HG02884 (cell line): Measurements from ENCODE around the gene TBCCD1.
"Not testable (repeated sequence)": the region's sequence is repeated elsewhere in the genome, so short reads cannot be mapped to it uniquely, and the experiment has no call there.

Experiments used
- ATAC-seq: cut with Tn5 transposase; IDR thresholded peaks from one replicate; pipeline ENCODE4 v1.9.1; 2021; ENCODE audit warnings: mild to moderate bottlenecking, moderate library complexity; ENCODE audit not compliant: unreplicated experiment

TBCCD1 gene

GRCh38 chr3:186596568-186597287 lies 29.6 kb upstream of the TBCCD1 start:
- ATAC-seq: no peak

- ATAC-seq: no peak
These were observed 27.5 kb upstream of the TBCCD1 start for GRCh38 chr3:186594591-186595113.

- ATAC-seq: no peak
These were observed 26.7 kb upstream of the TBCCD1 start for GRCh38 chr3:186593862-186594261.

- no peak for ATAC-seq
These were observed 25.5 kb upstream of the TBCCD1 start for GRCh38 chr3:186592682-186593081.

GRCh38 chr3:186590580-186591295 lies 23.6 kb upstream of the TBCCD1 start:
- ATAC-seq: no peak

- no peak for ATAC-seq
These were observed 22.9 kb upstream of the TBCCD1 start for GRCh38 chr3:186589856-186590579.

GRCh38 chr3:186589121-186589520 lies 22.0 kb upstream of the TBCCD1 start:
- ATAC-seq: no peak

GRCh38 chr3:186588632-186589031 lies 21.5 kb upstream of the TBCCD1 start:
- ATAC-seq: no peak

GRCh38 chr3:186587183-186587582 lies 20.0 kb upstream of the TBCCD1 start:
- no peak for ATAC-seq

GRCh38 chr3:186586245-186586644 lies 19.1 kb upstream of the TBCCD1 start:
- ATAC-seq: not testable (repeated sequence)

- no peak for ATAC-seq
These were observed 16.7 kb upstream of the TBCCD1 start for GRCh38 chr3:186583831-186584230.

- ATAC-seq: no peak
These were observed 15.4 kb upstream of the TBCCD1 start for GRCh38 chr3:186582541-186582940.

GRCh38 chr3:186580785-186581184 lies 13.6 kb upstream of the TBCCD1 start:
- no peak for ATAC-seq

GRCh38 chr3:186577521-186577920 lies 10.4 kb upstream of the TBCCD1 start:
- ATAC-seq: no peak

- no peak for ATAC-seq
These were observed 4.5 kb upstream of the TBCCD1 start for GRCh38 chr3:186571644-186572013.

- no peak for ATAC-seq
These were observed 4.0 kb upstream of the TBCCD1 start for GRCh38 chr3:186570941-186571643.

GRCh38 chr3:186570096-186570940 lies 3.2 kb upstream of the TBCCD1 start, which contains the start of gene DNAJB11:
TSS of gene DNAJB11 (plus strand) at chr3:186570720. CDS start at chr3:186570898, 178 bp downstream.
- ATAC-seq: peak; percentile 83

GRCh38 chr3:186569779-186570095 lies 2.6 kb upstream of the TBCCD1 start:
- no peak for ATAC-seq

- ATAC-seq: not testable (repeated sequence)
These were observed 2.2 kb upstream of the TBCCD1 start for GRCh38 chr3:186569361-186569760.

- peak; percentile 0 for ATAC-seq
These were observed 417 bp downstream of the TBCCD1 start for GRCh38 chr3:186566772-186567071.
